Stimulated activated CD4-positive, alpha-beta T cell treated with anti-CD3 and anti-CD28 coated beads, Interleukin-15, amount 100 ng/mL, for 1 hour (primary cell): Measurements from ENCODE around the gene DISP1.
"Not testable (repeated sequence)": the region's sequence is repeated elsewhere in the genome, so short reads cannot be mapped to it uniquely, and the experiment has no call there.

Source experiments
- DNase-seq, 2 donors: peaks; one replicate each; pipeline ENCODE4 v3.0.0-alpha.2; 2020; ENCODE audit warnings: low read depth in 1 of 2, low spot score in 1 of 2

DISP1 gene

GRCh38 chr1:222794656-222795474, 20.0 kb upstream of the DISP1 start:
- no peak for DNase-seq

DNA sequence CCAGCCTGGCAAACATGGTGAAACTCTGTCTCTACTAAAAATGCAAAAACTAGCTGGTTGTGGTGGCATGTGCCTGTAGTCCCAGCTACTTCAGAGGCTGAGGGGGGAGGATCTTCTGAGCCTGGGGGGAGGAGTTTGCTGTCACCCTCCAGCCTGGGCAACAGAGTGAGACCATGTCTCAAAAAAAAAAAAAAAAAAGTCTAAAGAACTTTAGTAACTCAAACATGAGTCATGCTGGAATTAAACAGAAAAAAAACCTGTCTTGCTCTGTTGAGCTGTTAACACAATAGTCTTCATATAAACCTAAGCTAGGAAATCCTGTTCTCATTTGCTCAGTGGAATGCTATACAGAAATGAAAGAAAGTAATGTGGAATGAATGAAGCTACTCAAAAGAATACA, 16.7 kb upstream of the DISP1 start:
- no peak for DNase-seq

DNA sequence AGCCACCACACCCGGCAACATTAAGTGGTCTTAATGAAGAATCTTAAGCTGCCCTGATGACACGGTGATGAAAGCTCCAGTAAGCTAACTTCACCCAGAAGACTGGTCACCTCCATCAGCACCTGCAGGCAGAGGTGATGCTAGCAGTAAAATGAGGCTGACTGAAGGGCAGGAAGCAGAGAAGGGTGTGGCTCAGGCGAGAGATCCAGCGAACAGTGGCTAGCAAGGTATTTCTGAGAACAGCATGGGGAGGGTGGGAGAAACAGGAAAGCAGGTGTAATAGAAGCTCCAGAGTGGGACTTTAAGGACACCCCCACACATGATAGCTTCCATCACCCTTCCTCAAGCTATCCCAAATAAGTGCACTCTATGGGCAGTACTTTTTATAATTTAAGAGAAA, 15.9 kb upstream of the DISP1 start:
- no peak for DNase-seq

GRCh38 chr1:222801067-222801466, 13.8 kb upstream of the DISP1 start:
- no peak for DNase-seq

GRCh38 chr1:222811671-222812070, 3.2 kb upstream of the DISP1 start:
- no peak for DNase-seq

- no peak for DNase-seq
Measured at GRCh38 chr1:222813866-222814535, 838 bp upstream of the DISP1 start.

DNA sequence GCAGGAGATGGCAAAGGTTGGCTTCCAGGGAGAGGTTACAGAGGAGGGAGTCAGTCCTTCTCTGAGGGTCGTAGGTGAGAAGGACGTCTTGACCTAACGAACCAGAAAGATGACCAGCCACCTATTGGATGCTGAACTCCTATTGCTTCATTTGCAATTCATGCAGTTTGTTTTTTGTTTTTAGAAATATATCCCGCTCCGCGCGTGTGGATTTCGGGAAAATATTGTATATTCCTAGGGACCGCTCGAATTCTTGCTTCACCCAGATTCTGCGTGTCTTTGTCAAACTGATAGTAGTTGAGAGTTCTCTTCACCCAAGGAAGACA, 564 bp downstream of the DISP1 start:
- DNase-seq, result no peak

GRCh38 chr1:222817529-222817928, 2.7 kb downstream of the DISP1 start:
- DNase-seq, result no peak

- DNase-seq, result no peak
Measured at GRCh38 chr1:222818171-222818570, 3.3 kb downstream of the DISP1 start.

GRCh38 chr1:222820171-222820712, 5.4 kb downstream of the DISP1 start:
- no peak for DNase-seq

DNA sequence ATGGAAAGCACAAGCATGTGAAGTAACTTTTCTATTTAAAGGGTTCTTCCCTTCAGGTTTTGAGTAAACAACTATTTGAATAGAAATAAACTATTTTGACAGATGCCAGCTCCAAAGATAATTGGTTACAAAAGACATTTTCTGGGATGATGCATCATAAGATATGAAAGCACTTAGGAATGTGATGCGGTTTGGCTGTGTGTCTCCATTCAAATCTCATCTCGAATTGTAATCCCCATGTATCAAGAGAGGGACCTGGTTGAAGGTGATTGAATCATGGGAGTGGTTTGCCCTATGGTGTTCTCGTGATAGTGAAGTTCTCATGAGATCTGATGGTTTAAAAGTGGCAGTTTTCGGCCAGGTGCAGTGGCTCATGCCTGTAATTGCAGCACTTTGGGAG, 6.4 kb downstream of the DISP1 start:
- no peak for DNase-seq

GRCh38 chr1:222823695-222824094, 8.9 kb downstream of the DISP1 start:
- DNase-seq, result no peak

DNA sequence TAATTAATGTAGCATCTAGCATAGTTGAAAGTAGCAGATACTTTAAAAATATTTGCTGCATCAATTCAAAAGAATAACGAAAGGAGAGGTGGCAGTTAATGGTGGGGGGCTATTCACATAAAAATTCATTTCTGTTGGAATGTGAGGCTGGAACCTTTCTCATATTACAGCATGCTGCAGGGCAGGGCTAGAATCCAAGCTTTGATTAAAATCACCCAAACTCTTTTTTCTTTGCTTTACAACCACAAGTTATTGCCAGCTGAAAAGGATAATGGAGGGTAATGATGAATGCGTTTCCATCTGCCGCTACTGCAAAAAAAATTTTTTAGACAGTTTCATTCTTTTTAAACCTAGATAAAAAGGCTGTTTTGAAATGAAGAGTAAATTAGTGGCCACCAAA, 9.8 kb downstream of the DISP1 start:
- DNase-seq, result no peak

DNA sequence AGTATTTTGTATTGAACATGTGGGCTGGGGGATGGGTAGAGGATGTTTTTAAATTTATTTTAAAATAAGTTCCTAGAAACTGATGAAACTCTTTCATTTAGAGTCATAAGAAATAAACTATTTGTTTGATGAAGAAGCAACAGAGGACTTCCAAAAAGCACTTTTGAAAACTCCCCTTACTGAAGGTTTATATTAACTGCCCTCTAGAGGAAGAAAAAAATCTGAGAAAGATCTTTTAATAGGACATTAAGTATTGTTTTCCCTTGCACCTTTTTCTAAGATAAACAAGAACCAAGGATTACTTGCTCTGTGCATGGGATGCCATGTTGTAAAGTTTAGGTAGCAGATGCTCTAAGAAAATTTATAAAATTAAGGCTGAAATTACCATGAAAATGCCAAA, 14.1 kb downstream of the DISP1 start:
- DNase-seq, result no peak

DNA sequence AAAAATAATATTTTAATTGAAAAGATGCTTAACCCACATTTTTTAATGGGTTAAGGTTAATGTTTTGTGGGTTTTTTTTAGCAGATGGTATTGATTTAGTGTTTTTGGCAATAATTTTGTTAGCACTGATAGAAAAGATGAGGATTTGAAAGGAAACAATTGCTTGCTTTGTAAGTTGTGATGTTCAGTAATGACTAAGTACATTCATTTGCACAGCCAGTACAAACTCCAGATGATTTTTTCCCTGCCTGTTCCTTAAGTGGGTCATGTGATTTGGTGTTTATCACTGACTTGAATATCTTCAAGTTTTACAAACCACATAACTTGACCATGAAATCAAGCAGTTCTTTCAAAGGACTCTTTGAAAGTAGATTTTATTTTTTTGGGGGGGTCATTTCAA, 15.0 kb downstream of the DISP1 start:
- no peak for DNase-seq

DNA sequence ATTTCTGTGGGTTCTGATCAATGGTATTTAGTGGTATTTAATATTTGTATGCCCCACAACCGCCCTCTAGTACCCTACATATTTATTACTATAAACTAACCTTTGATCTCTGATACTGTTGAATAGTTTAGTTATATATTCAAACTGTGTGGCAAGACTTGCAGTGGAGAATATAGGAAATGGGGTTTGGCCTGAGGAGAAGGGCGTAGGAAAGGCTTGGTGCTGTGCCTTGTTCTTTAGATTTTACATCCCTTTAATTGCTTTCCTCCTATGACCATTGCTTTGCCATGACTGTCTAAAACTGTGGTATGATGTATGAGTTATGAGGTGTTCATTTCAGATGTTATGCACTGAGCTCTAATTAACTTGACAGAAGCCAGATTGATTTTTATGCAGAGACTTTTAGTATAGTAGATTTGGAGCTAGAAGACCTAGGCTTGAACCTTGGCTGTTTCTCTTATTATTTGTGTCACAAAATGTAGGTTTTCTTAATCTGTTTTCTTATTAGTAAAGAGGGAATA, 18.6 kb downstream of the DISP1 start:
- no peak for DNase-seq

DNA sequence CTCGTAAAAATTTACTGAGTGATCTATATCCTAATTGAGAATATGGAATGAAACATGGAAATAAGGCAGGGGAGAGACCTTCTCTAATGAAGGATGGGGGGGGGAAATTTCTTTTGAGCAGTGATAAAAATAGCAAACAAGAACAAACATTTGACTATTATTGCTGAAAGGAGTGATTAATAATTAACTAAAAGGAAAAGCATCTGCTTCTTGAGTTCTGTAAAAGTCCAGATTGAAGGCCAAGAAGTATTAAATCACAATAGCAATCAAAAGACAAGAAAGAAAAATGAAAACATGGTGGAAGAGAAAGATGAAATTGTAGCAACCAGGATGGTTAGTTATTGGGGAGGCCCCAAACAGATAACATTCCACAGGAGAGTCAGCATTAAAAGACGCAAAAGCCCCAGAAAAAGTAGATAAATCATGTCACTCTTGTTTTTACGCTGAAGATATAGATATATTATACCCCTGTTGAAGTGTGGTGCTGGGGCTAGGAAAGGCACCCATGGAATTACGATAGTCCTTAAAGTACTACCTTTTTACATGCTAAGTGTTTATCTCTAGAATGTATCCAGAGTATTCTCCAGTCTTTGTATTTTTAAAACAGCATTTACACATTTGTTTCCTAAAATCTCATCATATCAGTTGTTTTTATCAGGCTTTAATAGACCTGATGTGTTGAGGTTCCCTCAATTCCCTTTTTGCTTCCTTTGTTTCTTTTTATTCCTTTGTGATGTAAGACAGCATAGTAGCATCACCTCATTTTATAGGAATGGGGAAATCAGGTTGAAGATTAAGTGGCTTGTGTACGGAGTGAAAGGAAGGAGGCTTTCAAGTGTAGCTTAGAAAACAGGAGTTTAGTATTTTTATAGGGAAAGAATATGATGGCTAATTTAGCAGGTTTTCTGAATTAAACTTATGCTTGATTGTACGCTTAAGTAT, 28.9 kb downstream of the DISP1 start:
- no peak for DNase-seq

DNA sequence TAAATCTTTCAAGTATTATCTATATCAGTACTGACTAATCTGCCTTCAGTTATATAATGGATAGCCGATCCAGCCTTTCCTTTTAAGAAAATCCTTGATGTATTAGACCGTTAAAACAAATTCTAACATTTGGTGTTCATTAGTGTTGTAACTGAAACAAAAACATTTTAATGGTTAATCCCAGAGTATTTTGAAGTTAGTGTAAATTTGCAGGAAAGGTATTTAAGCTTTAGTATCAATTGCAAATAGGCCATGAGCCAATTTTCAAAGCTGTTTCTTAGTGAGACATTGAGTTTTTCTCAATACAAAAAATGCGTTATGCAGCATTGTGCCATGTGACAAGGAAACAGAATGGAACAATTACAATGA, 29.6 kb downstream of the DISP1 start:
- DNase-seq, result no peak

DNA sequence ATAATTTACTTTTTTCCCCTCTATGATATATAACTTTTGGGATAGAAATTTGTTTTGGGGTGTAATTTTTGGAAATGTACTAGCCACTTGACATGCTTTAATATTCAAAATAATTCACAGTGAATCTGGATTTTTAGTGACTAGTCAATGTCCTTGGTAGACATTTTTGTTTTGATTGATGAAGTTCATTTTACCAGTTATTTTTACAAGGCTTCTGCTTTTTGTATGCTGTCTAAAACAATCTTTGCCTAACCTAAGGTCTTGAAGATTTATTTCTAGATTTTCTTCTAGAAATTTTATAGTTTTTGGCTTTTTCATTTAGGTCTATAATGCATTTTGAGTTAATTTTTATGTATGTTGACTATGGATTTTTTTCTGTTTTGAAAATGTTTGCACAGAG, 30.9 kb downstream of the DISP1 start:
- DNase-seq, result no peak

GRCh38 chr1:222850550-222850949, 35.7 kb downstream of the DISP1 start:
- not testable (repeated sequence) for DNase-seq

- no peak for DNase-seq
Measured at GRCh38 chr1:222852326-222852725, 37.5 kb downstream of the DISP1 start.
